GM12875 (cell line): ENCODE data around the gene HMCN1.

Experiments
- H3K4me3 ChIP-seq: one replicate; pipeline ENCODE4 v1.5.1; 2011; ENCODE audit warnings: low read depth, low read length, control low read depth
- TF ChIP-seq, protein P1 (sequence below): IDR thresholded peaks from 2 replicates; pipeline ENCODE4 v1.5.1; 2011; ENCODE audit warnings: low read depth, mild to moderate bottlenecking, control low read depth, inconsistent platforms, low read length, moderate library complexity, borderline replicate concordance; ENCODE audit not compliant: insufficient read depth

Gene HMCN1

DNA sequence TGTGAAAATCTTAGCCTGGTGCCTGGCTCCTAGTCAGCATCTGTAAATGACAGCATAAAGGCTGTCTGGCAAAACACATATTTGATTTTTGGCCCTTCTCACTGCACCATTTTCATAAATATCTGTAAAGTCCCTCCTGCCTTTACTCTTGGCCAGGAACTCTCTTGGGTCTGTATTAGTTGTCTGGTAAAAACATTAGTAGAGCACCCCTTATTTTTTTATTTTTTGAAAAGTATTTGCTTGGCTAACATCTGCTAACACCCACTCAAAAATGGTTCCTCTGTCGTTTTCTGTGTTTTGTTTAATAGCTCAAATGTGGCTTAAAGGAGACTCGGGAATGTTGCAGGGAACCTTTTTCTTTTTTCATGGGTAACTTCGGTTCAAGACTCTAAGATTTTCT lies 293.4 kb downstream of the HMCN1 start:
- H3K4me3 ChIP-seq = no peak overlapping the region
- TF ChIP-seq, protein P1, sequence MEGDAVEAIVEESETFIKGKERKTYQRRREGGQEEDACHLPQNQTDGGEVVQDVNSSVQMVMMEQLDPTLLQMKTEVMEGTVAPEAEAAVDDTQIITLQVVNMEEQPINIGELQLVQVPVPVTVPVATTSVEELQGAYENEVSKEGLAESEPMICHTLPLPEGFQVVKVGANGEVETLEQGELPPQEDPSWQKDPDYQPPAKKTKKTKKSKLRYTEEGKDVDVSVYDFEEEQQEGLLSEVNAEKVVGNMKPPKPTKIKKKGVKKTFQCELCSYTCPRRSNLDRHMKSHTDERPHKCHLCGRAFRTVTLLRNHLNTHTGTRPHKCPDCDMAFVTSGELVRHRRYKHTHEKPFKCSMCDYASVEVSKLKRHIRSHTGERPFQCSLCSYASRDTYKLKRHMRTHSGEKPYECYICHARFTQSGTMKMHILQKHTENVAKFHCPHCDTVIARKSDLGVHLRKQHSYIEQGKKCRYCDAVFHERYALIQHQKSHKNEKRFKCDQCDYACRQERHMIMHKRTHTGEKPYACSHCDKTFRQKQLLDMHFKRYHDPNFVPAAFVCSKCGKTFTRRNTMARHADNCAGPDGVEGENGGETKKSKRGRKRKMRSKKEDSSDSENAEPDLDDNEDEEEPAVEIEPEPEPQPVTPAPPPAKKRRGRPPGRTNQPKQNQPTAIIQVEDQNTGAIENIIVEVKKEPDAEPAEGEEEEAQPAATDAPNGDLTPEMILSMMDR = no peak

- TF ChIP-seq, protein P1 = no peak
These were observed 296.3 kb downstream of the HMCN1 start for GRCh38 chr1:186030453-186030852.

DNA sequence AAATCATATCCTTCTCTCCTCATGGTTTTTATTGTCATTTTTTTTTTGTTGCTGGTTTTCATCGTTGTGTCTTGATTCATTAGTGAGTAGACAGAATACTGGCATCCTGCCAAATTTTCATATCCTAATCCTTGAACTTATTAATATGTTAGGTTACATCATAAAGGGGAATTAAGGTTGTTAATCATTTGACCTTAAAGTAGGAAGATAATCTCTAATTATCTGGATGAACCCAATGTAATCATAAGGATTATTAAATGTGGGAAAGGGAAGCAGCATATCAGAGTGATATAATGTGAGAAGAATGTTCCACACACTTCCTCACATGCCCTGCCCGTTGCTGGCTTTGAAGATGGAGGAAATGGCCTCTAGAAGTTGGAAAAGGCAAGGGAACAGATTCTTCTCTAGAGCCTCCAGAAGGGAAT lies 299.7 kb downstream of the HMCN1 start:
- TF ChIP-seq, protein P1 = no peak
- no peak overlapping the region for H3K4me3 ChIP-seq

More at GRCh38 chr1:186030453-186030852, 296.3 kb downstream of the HMCN1 start:
- no peak overlapping the region for H3K4me3 ChIP-seq

DNA sequence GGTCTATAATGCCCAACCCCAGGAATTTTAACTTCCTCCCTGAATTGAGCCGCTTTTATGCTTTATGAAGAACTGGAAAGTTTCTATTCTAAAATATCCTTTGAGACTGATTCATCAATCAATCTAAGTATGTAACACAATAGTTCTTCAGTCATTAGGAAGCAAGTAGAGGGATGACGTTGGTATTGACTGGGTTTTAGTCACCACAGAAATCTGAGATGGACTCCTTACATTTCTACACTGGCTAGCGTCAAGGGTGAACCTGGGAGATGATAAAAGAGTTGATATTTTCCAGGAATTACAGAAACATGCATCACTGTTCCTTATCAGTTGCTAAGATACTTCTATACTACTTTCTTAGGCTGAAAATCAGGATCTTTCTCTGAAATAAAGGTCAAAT lies 308.0 kb downstream of the HMCN1 start:
- TF ChIP-seq, protein P1 = no peak
- H3K4me3 ChIP-seq = no peak overlapping the region

DNA sequence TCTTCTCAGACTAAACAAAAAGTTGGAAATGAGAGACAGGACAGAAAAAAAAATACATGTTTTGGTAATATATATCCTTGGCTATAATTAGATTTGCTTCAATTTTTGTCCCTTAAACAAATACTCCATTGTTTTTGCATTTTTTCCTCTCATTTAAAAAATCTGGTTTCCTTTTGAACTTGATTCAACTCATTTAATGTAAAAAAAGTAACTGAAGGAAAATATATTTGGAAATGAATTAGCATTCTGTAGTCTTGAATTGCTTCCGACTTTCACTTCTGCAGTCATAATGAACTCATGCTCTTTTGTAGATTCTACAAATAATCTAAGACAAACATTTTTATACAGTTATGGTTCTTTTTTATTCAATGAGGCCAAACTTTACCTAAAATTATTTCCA lies 309.1 kb downstream of the HMCN1 start:
- TF ChIP-seq, protein P1 = no peak
- no peak overlapping the region for H3K4me3 ChIP-seq

DNA sequence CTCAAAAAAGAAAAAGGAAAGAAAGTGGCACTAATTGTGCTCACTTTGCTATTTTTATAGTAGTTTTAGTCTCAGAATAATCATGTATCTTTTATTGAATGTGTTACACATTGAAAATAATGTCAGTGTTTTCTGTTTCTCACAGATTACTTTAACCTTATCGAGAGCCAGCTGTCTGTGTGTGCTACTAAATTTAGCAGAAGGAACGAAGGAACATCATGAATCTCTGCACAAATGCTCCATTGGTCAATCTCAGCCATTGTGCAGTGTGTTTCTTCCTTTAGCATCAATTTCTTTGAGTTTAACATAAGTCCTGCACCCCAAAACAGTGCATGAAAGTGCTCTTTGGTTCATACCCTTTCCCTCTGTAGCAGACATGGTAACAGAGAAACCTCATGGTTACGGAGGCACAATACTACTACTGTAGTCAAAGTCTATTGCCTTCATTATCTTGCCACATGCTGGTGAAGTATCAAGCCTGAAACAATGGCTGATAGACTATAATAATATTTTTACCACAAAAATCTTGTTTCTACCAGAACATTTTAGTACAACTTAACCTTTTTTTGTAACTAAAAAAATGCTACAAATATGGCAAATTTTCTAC lies 310.0 kb downstream of the HMCN1 start:
- TF ChIP-seq, protein P1 = no peak
- H3K4me3 ChIP-seq = no peak overlapping the region

DNA sequence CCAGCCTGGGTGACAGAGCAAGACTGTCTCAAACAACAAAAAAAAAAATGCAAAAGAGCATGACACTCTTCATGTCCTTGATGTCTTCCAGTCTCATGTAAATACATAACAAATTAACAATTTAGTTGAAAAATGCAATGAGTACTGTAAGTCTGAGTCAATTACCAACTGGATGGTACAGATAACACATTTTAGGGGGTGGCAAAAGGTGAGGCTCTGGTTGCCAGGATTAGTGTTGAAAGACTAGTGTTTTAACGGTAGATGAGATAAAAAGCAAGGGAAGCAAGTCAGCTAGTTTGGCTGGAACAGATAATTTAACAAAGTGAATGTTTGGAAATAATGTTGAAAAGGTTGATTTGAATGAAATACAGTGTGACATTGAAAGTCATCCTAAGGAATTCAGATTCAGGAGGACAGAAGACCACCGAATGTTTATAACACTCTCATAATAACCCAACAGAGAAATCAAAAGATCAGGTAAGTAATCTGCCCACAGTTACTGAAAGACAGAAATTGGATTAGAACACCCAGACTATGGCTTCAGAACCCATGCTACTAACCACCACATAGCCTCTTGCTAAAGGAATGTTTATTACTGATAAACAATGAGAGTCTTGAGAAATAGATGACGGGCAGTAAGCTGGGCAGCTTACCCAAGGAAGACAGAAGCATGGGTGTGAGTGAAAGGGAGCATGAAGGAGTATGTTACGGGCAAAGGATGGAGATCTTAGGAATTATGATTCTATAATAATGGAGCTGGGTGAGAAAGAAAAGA lies 312.4 kb downstream of the HMCN1 start:
- TF ChIP-seq, protein P1 = no peak
- no peak overlapping the region for H3K4me3 ChIP-seq
